Mucosa of descending colon (tissue), 3 donors: ENCODE measurements around the gene ENAH. TPM values are rescaled to one million over a fixed set of nuclear protein-coding genes. Genes with fewer than 3 reads are reported as not detected.

Source experiments
- ATAC-seq: fragments of 200-7000 bp; cut with Tn5 transposase; one replicate; pipeline ENCODE4 v1.9.1; 2020; ENCODE audit warnings: mild to moderate bottlenecking, moderate library complexity
- DNase-seq, 3 donors: peaks; one replicate each; pipeline ENCODE4 v3.0.0-alpha.2; 2020
- H3K36me3 ChIP-seq: fragments of 200-600 bp; one replicate; pipeline ENCODE4 v1.8.0; 2021; ENCODE audit warnings: low read depth, mild to moderate bottlenecking
- H3K4me1 ChIP-seq: fragments of 200-600 bp; one replicate; pipeline ENCODE4 v1.8.0; 2021; ENCODE audit warnings: low read depth, mild to moderate bottlenecking
- H3K4me3 ChIP-seq: fragments of 200-600 bp; one replicate; pipeline ENCODE4 v1.8.0; 2021; ENCODE audit warnings: mild to moderate bottlenecking
- H3K9me3 ChIP-seq: fragments of 200-600 bp; one replicate; pipeline ENCODE4 v1.8.0; 2021; ENCODE audit warnings: mild to moderate bottlenecking
- CTCF ChIP-seq: fragments of 200-600 bp; IDR thresholded peaks from one replicate; pipeline ENCODE4 v1.8.0; 2022; ENCODE audit warnings: antibody characterized with exemption, mild to moderate bottlenecking
- intact Hi-C, 2 donors: fragments of 100-400 bp; cut with DNase I in 1 of 2; cut with micrococcal nuclease in 1 of 2; formaldehyde crosslinking; loops; one replicate each; pipeline versions ENCODE4 v1.11.0 to v1.11.1; 2022; cut with DNase I, micrococcal nuclease
- total RNA-seq, 3 donors: library from RNA; stranded (reverse); fragmentation: NEBNext Ultra II Directional in 2 of 3; extraction: Animal tissue kit (Norgen Biotek cat#: 25700) in 2 of 3; gene quantifications; one replicate each; pipeline versions ENCODE4 v1.2.1 to v1.2.4, GENCODE V29; 2021 to 2023
- donor health status: DM: no; HTN: no; CAD: no; lungs with moderate emphysema.
- donor health status: DM: no; HTN: no; CAD: no.
- donor health status: DM: no; HTN: yes; CAD: no.

The ENAH gene
- total RNA-seq, 3 donors from 2014 or later = 17.6 to 130 (median 41.3) TPM

- H3K4me1 ChIP-seq = peaks cover 79% of the 10 kb centered on the region
- intact Hi-C loops = no loop called here
- peak in 2 of 3 donors; percentile 39 to 54 for DNase-seq
- no peaks in the 10 kb centered on the region for H3K9me3 ChIP-seq
- no peak overlapping the region for H3K4me3 ChIP-seq
- no peak for TF ChIP-seq CTCF
- H3K36me3 ChIP-seq = no peaks in the 10 kb centered on the region
- no peak for ATAC-seq
These were observed 210.8 kb downstream of the ENAH start for GRCh38 chr1:225442123-225442505.

DNA sequence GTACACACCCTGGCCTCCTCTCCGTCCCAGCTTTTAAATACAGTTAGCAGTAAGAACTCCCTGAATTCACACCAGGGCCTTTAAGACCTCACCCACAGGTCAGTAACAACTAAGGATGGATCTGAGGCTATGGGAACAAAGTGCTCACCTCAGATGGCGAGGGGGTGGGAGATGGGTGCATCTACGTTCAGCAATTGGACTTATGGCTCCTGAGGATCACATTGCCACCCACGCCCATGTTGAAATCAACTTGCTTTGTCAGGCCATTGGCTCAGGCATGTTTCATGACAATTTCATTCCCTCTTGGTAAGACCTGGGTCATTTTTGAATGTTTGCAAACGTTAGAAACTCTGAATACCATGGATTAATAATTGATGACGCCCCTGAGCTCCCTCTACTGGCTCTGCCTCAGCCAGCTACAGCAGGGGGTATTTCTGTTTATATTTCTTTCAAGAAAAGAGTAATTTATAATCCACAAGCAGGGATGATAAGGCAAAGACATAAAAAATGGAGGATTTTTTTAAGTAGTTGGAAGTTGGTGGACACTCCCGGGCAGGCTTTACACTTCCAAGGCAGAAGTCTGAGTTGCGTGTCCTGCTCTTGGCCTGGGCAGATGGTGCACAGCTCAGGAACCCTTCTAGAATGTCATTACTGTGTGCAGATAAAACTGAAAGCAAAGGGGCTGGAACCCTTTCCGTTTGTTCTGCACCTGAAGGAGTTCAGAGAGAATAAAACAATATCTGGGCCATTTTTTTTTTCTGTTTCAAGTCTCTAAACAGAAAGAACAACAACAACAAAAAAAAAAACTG lies 211.4 kb downstream of the ENAH start:
- no peak for TF ChIP-seq CTCF
- DNase-seq (peak; percentile 68 to 85 (median 72)), ATAC-seq (peak; percentile 65)
- Histone ChIP-seq H3K4me1 (peaks cover 73% of the 10 kb centered on the region), H3K9me3 (no peaks in the 10 kb centered on the region), H3K4me3 (no peak overlapping the region), H3K36me3 (no peaks in the 10 kb centered on the region)
- intact Hi-C loops = no loop called here

- TF ChIP-seq CTCF = no peak
- Histone ChIP-seq H3K4me3 (no peak overlapping the region), H3K9me3 (no peaks in the 10 kb centered on the region), H3K36me3 (no peaks in the 10 kb centered on the region), H3K4me1 (peaks cover 64% of the 10 kb centered on the region)
- peak in 1 of 3 donors; percentile 63 for DNase-seq
- intact Hi-C loops = no loop called here
- ATAC-seq = peak; percentile 39
These were observed 212.3 kb downstream of the ENAH start for GRCh38 chr1:225440380-225441221.

DNA sequence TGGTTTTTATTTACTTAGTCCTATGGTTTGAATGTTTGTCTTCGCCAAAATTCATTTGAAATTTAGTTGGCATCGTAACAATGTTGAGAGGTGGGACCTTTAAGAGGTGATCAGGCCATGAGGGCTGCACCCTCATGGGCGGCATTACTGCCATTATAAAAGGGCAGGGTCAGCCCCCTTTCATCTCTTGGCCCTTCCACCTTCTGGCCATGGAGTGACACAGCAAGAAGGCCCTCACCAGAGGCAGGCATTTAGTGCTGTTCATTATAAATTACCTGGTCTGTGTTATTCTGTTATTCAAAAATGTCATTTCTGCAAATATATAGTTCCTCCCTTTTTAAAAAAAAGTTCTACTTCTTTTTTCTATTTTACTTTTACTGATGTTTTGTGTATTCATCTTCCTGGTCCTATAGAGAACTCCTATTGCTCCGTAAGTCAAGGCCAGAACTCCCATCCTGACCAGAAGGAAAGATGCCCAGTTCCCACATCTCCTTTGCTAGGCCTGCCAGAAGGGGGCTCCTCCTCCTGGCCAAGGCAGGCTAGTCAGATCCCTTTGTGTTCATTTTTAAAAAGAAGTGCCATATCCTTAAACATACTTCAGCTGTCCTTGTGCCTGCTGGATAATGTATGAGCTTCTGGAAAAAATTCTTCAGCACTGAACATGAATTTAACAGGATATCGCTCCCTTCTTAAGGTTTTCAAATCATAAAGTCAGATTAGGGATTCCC lies 215.0 kb downstream of the ENAH start:
- no peak for ATAC-seq
- Histone ChIP-seq H3K4me1 (peaks cover 39% of the 10 kb centered on the region), H3K36me3 (no peaks in the 10 kb centered on the region), H3K9me3 (no peaks in the 10 kb centered on the region), H3K4me3 (no peak overlapping the region)
- intact Hi-C loops = no loop called here
- TF ChIP-seq CTCF = no peak
- DNase-seq = peak in 1 of 3 donors; percentile 48

Other genes starting within 250 kb of the ENAH start
- gene LBR, start 225.1 kb downstream of the ENAH start, total RNA-seq = 100 to 1,000 TPM in 2 of 3 donors, 10 to 100 TPM in 1; 87.9 to 161 (median 123) TPM
- 100 to 1,000 TPM; 168 to 208 (median 187) TPM for gene SRP9, start 124.7 kb upstream of the ENAH start, total RNA-seq
- 10 to 100 TPM; 48.8 to 86.3 (median 68.0) TPM for gene EPHX1, start 157.0 kb upstream of the ENAH start, total RNA-seq
- gene TMEM63A, start 229.3 kb upstream of the ENAH start, total RNA-seq = 100 to 1,000 TPM; 115 to 192 (median 147) TPM
- gene LEFTY1, start 236.0 kb upstream of the ENAH start, total RNA-seq = 100 to 1,000 TPM in 1 of 3 donors, 10 to 100 TPM in 2; 27.3 to 199 (median 60.3) TPM